ENCODE measurements around the gene WEE2. TPM values are rescaled to one million over a fixed set of nuclear protein-coding genes. Genes with fewer than 3 reads are reported as not detected.

Gene WEE2
- total RNA-seq, 2 experiments from 2014 or later: not detected

DNA sequence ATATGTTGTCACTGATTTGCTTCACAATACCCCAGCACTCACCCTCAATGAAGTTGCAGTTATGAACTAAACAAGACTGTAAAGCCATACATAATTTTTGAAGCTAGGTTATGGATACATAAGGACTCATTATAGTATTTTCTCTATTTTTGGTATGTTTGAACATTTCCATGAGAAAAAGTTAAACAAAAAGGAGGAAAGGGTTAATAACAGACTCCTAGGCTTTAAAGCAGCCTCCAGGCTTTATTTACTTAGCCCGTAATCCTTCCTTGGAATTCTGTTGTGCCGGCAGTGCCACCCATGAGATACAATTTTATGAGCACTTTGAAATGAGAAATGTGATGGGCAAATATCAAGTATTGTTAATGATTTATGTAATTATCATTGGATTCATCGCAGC is 4.0 kb upstream of the WEE2 start:
- CTCF ChIA-PET: interaction anchor here (1.3 to 2.5 kb wide), 2 partner anchors 34 to 50 kb away, joined by 4 to 14 read pairs; partner anchors contain the start of gene SSBP1
- intact Hi-C loops (cut with micrococcal nuclease): no loop called here
- Mint-ChIP-seq H3K27ac (no peak overlapping the region), H3K4me1 (ENCODE audit: low read depth) (peaks cover 21% of the 10 kb centered on the region), H3K4me3 (no peak overlapping the region), H3K9me3 (no peaks in the 10 kb centered on the region), H3K36me3 (peaks cover 3% of the 10 kb centered on the region), H3K27me3 (peaks cover 2% of the 10 kb centered on the region)
- POLR2A ChIA-PET: no interaction called here
- DNase-seq: no peak

GRCh38 chr7:141704741-141705140 is 3.4 kb upstream of the WEE2 start:
- POLR2A ChIA-PET: no interaction called here
- Mint-ChIP-seq H3K27me3 (peaks cover 2% of the 10 kb centered on the region), H3K27ac (no peak overlapping the region), H3K9me3 (no peaks in the 10 kb centered on the region), H3K36me3 (peaks cover 3% of the 10 kb centered on the region), H3K4me3 (no peak overlapping the region), H3K4me1 (ENCODE audit: low read depth) (peaks cover 17% of the 10 kb centered on the region)
- CTCF ChIA-PET: interaction anchor here (1.3 kb wide), 1 partner anchor 33 kb away, joined by 4 read pairs; the partner anchor contains the start of gene SSBP1
- intact Hi-C loops (cut with micrococcal nuclease): no loop called here
- no peak for DNase-seq

DNA sequence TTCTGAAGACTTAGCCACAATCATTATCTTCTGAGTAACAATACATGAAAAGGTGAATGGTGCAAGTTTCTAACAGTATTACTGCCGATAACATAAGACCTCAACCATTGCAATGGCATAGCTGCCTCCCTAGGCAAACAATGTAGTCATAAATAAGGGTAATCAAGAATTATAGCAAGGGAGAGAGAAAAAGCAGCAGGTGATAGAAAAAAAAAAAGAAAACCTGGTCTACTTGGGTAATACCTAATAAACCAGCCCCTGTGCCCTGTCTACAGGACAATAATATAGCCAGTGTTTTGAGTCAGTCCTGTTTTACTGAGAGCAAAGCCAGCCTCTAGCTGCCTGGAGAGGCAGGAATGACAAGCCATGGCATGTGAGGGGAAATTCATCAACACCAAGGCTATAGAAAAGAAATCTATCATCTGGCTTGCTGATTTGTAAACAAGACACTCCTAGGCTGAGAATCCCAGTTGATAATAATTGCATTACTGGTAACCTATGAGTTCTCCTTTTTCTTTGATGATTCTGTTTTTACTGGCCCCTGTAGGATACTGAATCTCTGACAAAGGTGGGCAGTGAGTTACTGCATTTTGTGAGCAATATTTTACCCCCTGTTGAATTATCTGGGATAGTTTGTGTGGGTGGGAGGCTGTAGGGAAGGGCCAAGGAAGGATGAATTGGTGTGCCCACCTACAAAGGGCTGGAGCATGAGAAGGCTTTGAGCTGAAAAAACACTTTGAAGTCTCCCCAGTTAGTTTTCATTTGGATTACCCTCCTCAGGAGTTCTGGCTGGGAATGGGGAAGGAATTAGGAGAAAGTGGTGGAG is 1.7 kb upstream of the WEE2 start:
- Mint-ChIP-seq H3K4me3 (no peak overlapping the region), H3K36me3 (no peaks in the 10 kb centered on the region), H3K9me3 (no peaks in the 10 kb centered on the region), H3K27ac (no peak overlapping the region), H3K27me3 (peaks cover 2% of the 10 kb centered on the region), H3K4me1 (ENCODE audit: low read depth) (peaks cover 4% of the 10 kb centered on the region)
- POLR2A ChIA-PET: no interaction called here
- no peak for DNase-seq
- intact Hi-C loops (cut with micrococcal nuclease): no loop called here
- CTCF ChIA-PET: interaction anchor here (0.7 kb wide), 1 partner anchor 201 kb away, joined by 4 read pairs; no protein-coding TSS in a partner anchor

DNA sequence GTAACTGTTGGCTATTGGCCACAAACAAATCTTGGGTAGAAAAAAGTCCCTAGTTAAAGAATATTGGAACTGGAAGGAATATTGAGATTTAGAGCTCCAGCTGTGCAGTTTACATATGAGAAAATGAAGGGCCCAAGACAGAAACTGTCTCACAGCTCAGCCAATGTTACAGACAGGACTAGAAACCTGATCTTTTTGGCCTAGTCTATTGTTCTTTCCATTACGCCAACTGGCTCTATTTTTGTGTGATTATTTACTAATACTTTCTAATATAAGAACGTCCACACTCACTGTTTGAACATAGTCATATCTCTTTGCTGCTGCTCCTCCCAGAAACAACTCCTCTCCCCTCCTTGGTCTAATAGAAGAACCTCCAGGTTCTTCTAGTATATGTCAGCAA is 1.2 kb downstream of the WEE2 start:
- no peak for DNase-seq
- no peaks in the 10 kb centered on the region for H3K36me3 Mint-ChIP-seq
- H3K27ac Mint-ChIP-seq: no peak overlapping the region
- H3K4me3 Mint-ChIP-seq: no peak overlapping the region
- intact Hi-C loops (cut with micrococcal nuclease): no loop called here
- H3K27me3 Mint-ChIP-seq: no peaks in the 10 kb centered on the region
- ChIA-PET POLR2A (no interaction called here), CTCF (interaction anchor here (0.9 to 3.4 kb wide), 2 partner anchors 25 to 29 kb away, joined by 4 to 16 read pairs; partner anchors contain the start of gene SSBP1)
- no peaks in the 10 kb centered on the region for H3K9me3 Mint-ChIP-seq
- peaks cover 6% of the 10 kb centered on the region for H3K4me1 Mint-ChIP-seq (ENCODE audit: low read depth)

DNA sequence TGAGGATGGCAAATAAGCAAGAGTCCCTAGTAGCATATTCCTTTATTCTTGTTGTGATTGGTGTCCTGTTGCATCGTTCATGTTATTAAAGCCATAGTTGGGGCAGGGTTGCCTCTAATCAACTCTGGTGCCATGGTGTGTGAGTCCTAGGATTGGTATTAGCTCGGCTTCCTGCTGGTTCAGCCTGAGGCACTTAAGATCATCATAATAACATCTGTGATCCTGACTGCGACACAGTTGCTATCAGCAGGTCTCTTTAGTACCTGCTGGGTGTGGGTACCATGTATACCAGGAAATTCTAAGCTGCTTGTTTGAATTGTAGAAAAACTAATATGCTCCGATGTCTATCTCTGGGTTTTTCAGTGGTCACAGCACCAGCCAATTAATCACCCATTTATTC is 1.6 kb downstream of the WEE2 start:
- DNase-seq: no peak
- Mint-ChIP-seq H3K36me3 (no peaks in the 10 kb centered on the region), H3K4me1 (ENCODE audit: low read depth) (peaks cover 6% of the 10 kb centered on the region), H3K27me3 (no peaks in the 10 kb centered on the region), H3K27ac (no peak overlapping the region), H3K9me3 (no peaks in the 10 kb centered on the region), H3K4me3 (no peak overlapping the region)
- ChIA-PET CTCF (interaction anchor here (0.9 to 3.4 kb wide), 2 partner anchors 25 to 28 kb away, joined by 4 to 16 read pairs; partner anchors contain the start of gene SSBP1), POLR2A (no interaction called here)
- intact Hi-C loops (cut with micrococcal nuclease): no loop called here

- peaks cover 6% of the 10 kb centered on the region for H3K4me1 Mint-ChIP-seq (ENCODE audit: low read depth)
- no peaks in the 10 kb centered on the region for H3K27me3 Mint-ChIP-seq
- no peak overlapping the region for H3K4me3 Mint-ChIP-seq
- ChIA-PET POLR2A (no interaction called here), CTCF (interaction anchor here (3.4 kb wide), 1 partner anchor 28 kb away, joined by 16 read pairs; the partner anchor contains the start of gene SSBP1)
- no peaks in the 10 kb centered on the region for H3K9me3 Mint-ChIP-seq
- DNase-seq: no peak
- no peak overlapping the region for H3K27ac Mint-ChIP-seq
- H3K36me3 Mint-ChIP-seq: no peaks in the 10 kb centered on the region
- intact Hi-C loops (cut with micrococcal nuclease): no loop called here
Observed at GRCh38 chr7:141710301-141710700, 2.1 kb downstream of the WEE2 start.

- Mint-ChIP-seq H3K4me3 (no peak overlapping the region), H3K9me3 (no peaks in the 10 kb centered on the region), H3K27ac (no peak overlapping the region), H3K27me3 (no peaks in the 10 kb centered on the region), H3K4me1 (ENCODE audit: low read depth) (peaks cover 6% of the 10 kb centered on the region), H3K36me3 (no peaks in the 10 kb centered on the region)
- no peak for DNase-seq
- ChIA-PET POLR2A (no interaction called here), CTCF (no interaction called here)
- intact Hi-C loops (cut with micrococcal nuclease): no loop called here
Observed at GRCh38 chr7:141712603-141713255, 4.6 kb downstream of the WEE2 start.

- Mint-ChIP-seq H3K27me3 (no peaks in the 10 kb centered on the region), H3K9me3 (no peaks in the 10 kb centered on the region), H3K4me1 (ENCODE audit: low read depth) (peaks cover 6% of the 10 kb centered on the region), H3K36me3 (no peaks in the 10 kb centered on the region), H3K27ac (no peak overlapping the region), H3K4me3 (no peak overlapping the region)
- ChIA-PET POLR2A (no interaction called here), CTCF (interaction anchor here (0.6 to 1.2 kb wide), 3 partner anchors 24 to 1219 kb away, joined by 3 to 5 read pairs (median 3); partner anchors contain the start of gene SSBP1)
- intact Hi-C loops (cut with micrococcal nuclease): no loop called here
- no peak for DNase-seq
Observed at GRCh38 chr7:141713890-141714289, 5.7 kb downstream of the WEE2 start.

DNA sequence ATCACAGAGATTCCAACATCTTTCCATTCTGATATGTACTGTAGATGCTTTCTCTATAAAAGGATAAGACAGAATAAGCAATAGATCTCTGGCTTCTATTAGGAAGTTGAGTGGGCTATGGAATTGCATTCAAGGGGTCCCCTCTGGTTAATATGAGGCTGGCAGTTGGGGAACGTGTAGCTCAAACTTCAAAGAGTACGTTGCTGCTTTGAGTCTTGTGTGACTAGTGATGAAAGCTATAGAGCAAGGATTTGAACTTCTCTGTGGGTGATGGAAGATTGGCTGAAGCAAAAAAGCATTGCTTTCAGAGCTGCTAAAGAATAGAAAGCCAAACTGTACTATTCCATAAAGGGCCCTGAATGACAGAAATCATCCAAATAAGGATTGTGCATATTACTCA is 6.4 kb downstream of the WEE2 start:
- H3K27me3 Mint-ChIP-seq: no peaks in the 10 kb centered on the region
- no peak overlapping the region for H3K27ac Mint-ChIP-seq
- POLR2A ChIA-PET: no interaction called here
- DNase-seq: no peak
- CTCF ChIA-PET: interaction anchor here (0.7 to 1.2 kb wide), 2 partner anchors 23 to 60 kb away, joined by 3 to 4 read pairs; partner anchors contain the start of gene SSBP1
- intact Hi-C loops (cut with micrococcal nuclease): no loop called here
- peaks cover 6% of the 10 kb centered on the region for H3K4me1 Mint-ChIP-seq (ENCODE audit: low read depth)
- H3K4me3 Mint-ChIP-seq: no peak overlapping the region
- no peaks in the 10 kb centered on the region for H3K9me3 Mint-ChIP-seq
- no peaks in the 10 kb centered on the region for H3K36me3 Mint-ChIP-seq

- Mint-ChIP-seq H3K27me3 (no peaks in the 10 kb centered on the region), H3K4me1 (ENCODE audit: low read depth) (peaks cover 6% of the 10 kb centered on the region), H3K9me3 (no peaks in the 10 kb centered on the region), H3K4me3 (no peak overlapping the region), H3K27ac (no peak overlapping the region), H3K36me3 (no peaks in the 10 kb centered on the region)
- ChIA-PET POLR2A (no interaction called here), CTCF (interaction anchor here (0.7 to 1.2 kb wide), 2 partner anchors 23 to 60 kb away, joined by 3 to 4 read pairs; partner anchors contain the start of gene SSBP1)
- intact Hi-C loops (cut with micrococcal nuclease): no loop called here
- no peak for DNase-seq
Observed at GRCh38 chr7:141715018-141715417, 6.9 kb downstream of the WEE2 start.

DNA sequence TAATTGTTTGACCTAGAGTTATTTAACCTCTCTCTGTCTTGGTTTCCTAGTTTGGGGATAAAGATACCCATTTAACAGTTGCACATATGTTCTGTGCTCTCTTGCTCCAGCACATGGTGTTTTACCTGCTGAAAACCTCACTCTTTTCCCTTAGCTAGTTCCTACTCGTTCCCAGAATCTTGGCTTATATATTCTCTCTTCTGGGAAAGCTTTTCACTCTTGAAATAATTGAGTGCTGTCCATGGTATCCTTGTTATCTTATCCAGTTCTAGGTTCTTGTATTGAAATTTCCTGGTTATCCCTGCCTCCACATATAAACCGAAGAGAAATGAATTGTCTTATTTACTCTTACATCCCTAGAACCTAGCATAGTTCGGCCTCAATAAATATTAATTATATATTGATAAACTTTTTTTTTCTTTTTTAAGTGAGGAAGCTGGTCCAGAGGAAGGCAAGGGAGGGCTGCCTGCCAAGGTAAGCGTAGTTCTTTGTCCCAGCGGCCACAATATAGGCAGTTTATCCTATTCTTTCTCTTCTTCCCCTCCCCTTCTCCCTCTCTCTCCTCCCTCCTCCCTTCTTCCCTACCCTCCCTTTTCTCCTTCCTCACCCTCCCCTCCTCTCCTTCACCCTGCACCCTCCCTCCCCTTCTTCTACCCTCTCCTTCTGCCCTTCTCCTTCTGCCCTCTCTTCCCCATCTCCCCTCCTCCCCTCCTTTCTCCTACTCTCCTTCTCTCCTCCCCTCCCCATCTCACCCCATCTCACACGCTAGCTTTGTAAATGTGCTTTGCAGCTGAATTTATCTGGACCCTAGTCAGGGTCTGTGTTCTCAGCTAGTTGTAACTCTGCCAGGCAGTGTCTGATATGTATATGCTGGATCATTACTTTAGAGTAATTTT is 7.9 kb downstream of the WEE2 start:
- Mint-ChIP-seq H3K27ac (no peak overlapping the region), H3K9me3 (no peaks in the 10 kb centered on the region), H3K4me3 (no peak overlapping the region), H3K27me3 (no peaks in the 10 kb centered on the region), H3K4me1 (ENCODE audit: low read depth) (peaks cover 6% of the 10 kb centered on the region), H3K36me3 (no peaks in the 10 kb centered on the region)
- DNase-seq: no peak
- POLR2A ChIA-PET: no interaction called here
- intact Hi-C loops (cut with micrococcal nuclease): no loop called here
- CTCF ChIA-PET: no interaction called here
